Activated CD4-positive, CD25-positive, alpha-beta regulatory T cell (primary cell): ENCODE data around the gene SEC16A.
"Not testable (repeated sequence)": the region's sequence is repeated elsewhere in the genome, so short reads cannot be mapped to it uniquely, and the experiment has no call there.

Experiments
- DNase-seq, 4 experiments: peaks; one replicate each; lab custom pipeline; 2025; lab: John Stamatoyannopoulos, UW

SEC16A gene

GRCh38 chr9:136422876-136423275 is 60.0 kb downstream of the SEC16A start:
- no peak for DNase-seq

- no peak for DNase-seq
Measured at GRCh38 chr9:136421791-136422190, 61.0 kb downstream of the SEC16A start.

GRCh38 chr9:136419092-136419420 is 63.8 kb downstream of the SEC16A start:
- no peak for DNase-seq

GRCh38 chr9:136418182-136419091 is 64.4 kb downstream of the SEC16A start:
- no peak for DNase-seq

- DNase-seq = no peak
Measured at GRCh38 chr9:136416914-136417313, 65.9 kb downstream of the SEC16A start.

GRCh38 chr9:136416427-136416826 is 66.4 kb downstream of the SEC16A start:
- DNase-seq = no peak

- no peak for DNase-seq
Measured at GRCh38 chr9:136412962-136413361, 69.9 kb downstream of the SEC16A start.

GRCh38 chr9:136411378-136411777 is 71.5 kb downstream of the SEC16A start:
- no peak for DNase-seq

- peak; percentile 86 to 97 (median 92) for DNase-seq
Measured at GRCh38 chr9:136410500-136411287, 72.1 kb downstream of the SEC16A start, which contains the start of the genes ENTR1 and PMPCA. Gene ENTR1, minus strand, starts transcription at chr9:136410614. Its CDS starts 217 bp downstream, at chr9:136410397. Gene PMPCA, plus strand, starts transcription at chr9:136410658. Its CDS starts 11 bp downstream, at chr9:136410669.

GRCh38 chr9:136409557-136410455 is 73.0 kb downstream of the SEC16A start:
- DNase-seq = no peak

- no peak for DNase-seq
Measured at GRCh38 chr9:136407911-136408310, 74.9 kb downstream of the SEC16A start.

GRCh38 chr9:136407061-136407460 is 75.8 kb downstream of the SEC16A start:
- not testable (repeated sequence) for DNase-seq

GRCh38 chr9:136405904-136406303 is 76.9 kb downstream of the SEC16A start:
- not testable (repeated sequence) for DNase-seq

- DNase-seq = no peak
Measured at GRCh38 chr9:136405481-136405880, 77.4 kb downstream of the SEC16A start.

GRCh38 chr9:136404801-136405136 is 78.1 kb downstream of the SEC16A start:
- DNase-seq = no peak

- peak in 1 of 4 experiments; percentile 20 for DNase-seq
Measured at GRCh38 chr9:136403915-136404800, 78.7 kb downstream of the SEC16A start.

- DNase-seq = peak; percentile 34 to 54 (median 48)
Measured at GRCh38 chr9:136403538-136403914, 79.3 kb downstream of the SEC16A start.

GRCh38 chr9:136402067-136402466 is 80.8 kb downstream of the SEC16A start:
- DNase-seq = no peak

- DNase-seq = no peak
Measured at GRCh38 chr9:136401173-136401922, 81.5 kb downstream of the SEC16A start.
